Measurements from ENCODE around the gene VSX1. TPM values are rescaled to one million over a fixed set of nuclear protein-coding genes. Genes with fewer than 3 reads are reported as not detected.

The VSX1 gene
- total and polyA plus RNA-seq, 2 donors (not counting 1 experiment from before 2014, with no cell fraction given), result not detected

- H3K4me1 Mint-ChIP-seq, result peaks cover 27% of the 10 kb centered on the region
- H3K27me3 Mint-ChIP-seq, result peaks cover 10% of the 10 kb centered on the region
- H3K9me3 Mint-ChIP-seq (ENCODE audit: insufficient read depth), result no peaks in the 10 kb centered on the region
- CTCF ChIA-PET, result interaction anchor here (0.8 to 6.1 kb wide), 23 partner anchors 9 to 963 kb away, joined by 3 to 250 read pairs (median 3); partner anchors contain the start of gene APMAP
- no peak overlapping the region for H3K4me3 ChIP-seq (ENCODE audit: control extremely low read depth in 1 of 5, extremely low read depth in 1 of 5, insufficient read depth in 1 of 5, low read depth in 2 of 5, low read length in 4 of 5)
- H3K9me3 ChIP-seq (ENCODE audit: control extremely low read depth in 1 of 3, control insufficient read depth in 2 of 3, insufficient read depth in 1 of 3, low read length in 2 of 3), result no peaks in the 10 kb centered on the region
- H4K20me1 ChIP-seq (ENCODE audit: control insufficient read depth, insufficient read depth, low read length, poor library complexity, severe bottlenecking), result no peaks in the 10 kb centered on the region
- no peak for ATAC-seq (ENCODE audit: low read depth)
- DNase-seq, result no peak
- H2AFZ ChIP-seq (ENCODE audit: insufficient read depth, low read depth, low read length, poor library complexity, severe bottlenecking), result peak overlapping the region; percentile 59
- no peak overlapping the region for H3K4me3 Mint-ChIP-seq
- H3K9ac ChIP-seq (ENCODE audit: low read length), result no peak overlapping the region
- peak overlapping the region; percentile 53 for H3K4me2 ChIP-seq (replicated peaks; ENCODE audit: low read depth, low read length, poor library complexity, severe bottlenecking)
- H3K27ac Mint-ChIP-seq, result no peak overlapping the region
- H3K27me3 ChIP-seq (replicated peaks in 1 of 4; ENCODE audit: control extremely low read depth in 1 of 4, control insufficient read depth in 3 of 4, insufficient read depth in 4 of 4, low read length in 3 of 4), result peaks cover 0 to 12% (median 4%) of the 10 kb centered on the region in 4 experiments
- peaks cover 24 to 27% of the 10 kb centered on the region in 2 donors for H3K4me1 ChIP-seq (ENCODE audit: control insufficient read depth in 2 of 2, insufficient read depth in 2 of 2, low read length in 2 of 2)
- POLR2A ChIA-PET, result interaction anchor here (1.3 kb wide), 1 partner anchor 69 kb away, joined by 4 read pairs; no protein-coding TSS in a partner anchor
- 80% methylated on average over 8 of the region's 9 CpGs for WGBS (ENCODE audit: insufficient coverage)
- intact Hi-C loops (cut with micrococcal nuclease), result loop anchor here (1.0 to 10.0 kb wide), 4 partner anchors 70 to 1128 kb away; no protein-coding TSS in a partner anchor
- H3K27ac ChIP-seq (ENCODE audit: low read length in 2 of 2), result no peak overlapping the region
- TF ChIP-seq CTCF (IDR thresholded peaks at IDR 0.05), result no peak
- no peak for TF ChIP-seq EZH2 (IDR thresholded peaks at IDR 0.05; ENCODE audit: borderline replicate concordance, insufficient read depth, low read depth, low read length, poor library complexity, severe bottlenecking)
- H3K79me2 ChIP-seq (ENCODE audit: control insufficient read depth, insufficient read depth, low read length), result no peaks in the 10 kb centered on the region
- H3K36me3 ChIP-seq (replicated peaks in 1 of 2; ENCODE audit: control extremely low read depth in 1 of 2, control insufficient read depth in 1 of 2, extremely low read depth in 1 of 2, insufficient read depth in 2 of 2, low read length in 1 of 2), result no peaks in the 10 kb centered on the region
Measured at GRCh38 chr20:25065072-25065624, 16.8 kb downstream of the VSX1 start.

DNA sequence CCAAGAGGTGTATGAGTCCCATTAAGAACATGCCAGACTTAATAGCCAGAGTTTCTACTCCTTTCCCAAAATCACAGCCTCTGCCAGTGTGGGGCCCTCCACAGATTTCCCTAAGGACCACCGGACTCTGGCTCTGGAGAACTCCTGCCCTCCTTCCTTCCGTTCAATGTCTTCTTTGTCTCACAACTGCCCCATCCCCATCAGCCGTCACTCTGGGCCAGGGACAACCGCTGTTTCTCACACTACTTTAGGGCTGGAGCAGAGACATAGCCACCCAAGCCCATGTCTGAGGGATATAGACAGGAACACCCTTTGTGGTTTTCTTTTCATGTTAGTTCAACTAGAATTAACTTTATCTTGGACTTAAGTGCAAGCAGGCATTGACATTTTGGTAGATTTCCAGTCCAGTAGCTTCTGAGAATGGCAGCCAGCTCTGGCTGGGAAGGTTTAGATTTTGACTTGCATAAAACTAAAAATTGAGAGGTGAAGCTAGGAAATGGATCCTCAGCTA lies 17.3 kb downstream of the VSX1 start:
- no peak overlapping the region for H3K4me3 ChIP-seq (ENCODE audit: control extremely low read depth in 1 of 5, extremely low read depth in 1 of 5, insufficient read depth in 1 of 5, low read depth in 2 of 5, low read length in 4 of 5)
- ChIA-PET POLR2A (interaction anchor here (1.3 kb wide), 1 partner anchor 69 kb away, joined by 4 read pairs; no protein-coding TSS in a partner anchor), CTCF (interaction anchor here (0.8 to 6.1 kb wide), 19 partner anchors 19 to 962 kb away, joined by 3 to 250 read pairs (median 4); partner anchors contain the start of gene APMAP)
- no peak for DNase-seq
- no peaks in the 10 kb centered on the region for H3K79me2 ChIP-seq (ENCODE audit: control insufficient read depth, insufficient read depth, low read length)
- peaks cover 27% of the 10 kb centered on the region for H3K4me1 Mint-ChIP-seq
- H3K9me3 ChIP-seq (ENCODE audit: control extremely low read depth in 1 of 3, control insufficient read depth in 2 of 3, insufficient read depth in 1 of 3, low read length in 2 of 3), result no peaks in the 10 kb centered on the region
- H3K4me3 Mint-ChIP-seq, result no peak overlapping the region
- H3K27me3 Mint-ChIP-seq, result peaks cover 4% of the 10 kb centered on the region
- no peak for ATAC-seq (ENCODE audit: low read depth)
- no peak overlapping the region for H3K27ac Mint-ChIP-seq
- H2AFZ ChIP-seq (ENCODE audit: insufficient read depth, low read depth, low read length, poor library complexity, severe bottlenecking), result no peak overlapping the region
- H4K20me1 ChIP-seq (ENCODE audit: control insufficient read depth, insufficient read depth, low read length, poor library complexity, severe bottlenecking), result no peaks in the 10 kb centered on the region
- no peaks in the 10 kb centered on the region for H3K9me3 Mint-ChIP-seq (ENCODE audit: insufficient read depth)
- intact Hi-C loops (cut with micrococcal nuclease), result loop anchor here (1.0 to 10.0 kb wide), 4 partner anchors 69 to 1127 kb away; no protein-coding TSS in a partner anchor
- peaks cover 24 to 27% of the 10 kb centered on the region in 2 donors for H3K4me1 ChIP-seq (ENCODE audit: control insufficient read depth in 2 of 2, insufficient read depth in 2 of 2, low read length in 2 of 2)
- WGBS (ENCODE audit: insufficient coverage), result 100% methylated on average over 2 of the region's 4 CpGs
- no peak overlapping the region for H3K4me2 ChIP-seq (replicated peaks; ENCODE audit: low read depth, low read length, poor library complexity, severe bottlenecking)
- H3K9ac ChIP-seq (ENCODE audit: low read length), result no peak overlapping the region
- H3K36me3 ChIP-seq (replicated peaks in 1 of 2; ENCODE audit: control extremely low read depth in 1 of 2, control insufficient read depth in 1 of 2, extremely low read depth in 1 of 2, insufficient read depth in 2 of 2, low read length in 1 of 2), result no peaks in the 10 kb centered on the region
- H3K27me3 ChIP-seq (replicated peaks in 1 of 4; ENCODE audit: control extremely low read depth in 1 of 4, control insufficient read depth in 3 of 4, insufficient read depth in 4 of 4, low read length in 3 of 4), result peaks cover 0 to 9% (median 4%) of the 10 kb centered on the region in 4 experiments
- H3K27ac ChIP-seq (ENCODE audit: low read length in 2 of 2), result no peak overlapping the region
- no peak for TF ChIP-seq EZH2 (IDR thresholded peaks at IDR 0.05; ENCODE audit: borderline replicate concordance, insufficient read depth, low read depth, low read length, poor library complexity, severe bottlenecking)
- no peak for TF ChIP-seq CTCF (IDR thresholded peaks at IDR 0.05)

Data from B cell (primary cell).